Activated CD8-positive, alpha-beta T cell treated with anti-CD3 and anti-CD28 coated beads for 36 hours (primary cell): ENCODE results near the gene PPP1R12A. TPM values are rescaled to one million over a fixed set of nuclear protein-coding genes. Genes with fewer than 3 reads are reported as not detected.

Source experiments
- ATAC-seq: fragments of 200-7000 bp; cut with Tn5 transposase; one replicate; pipeline ENCODE4 v1.10.0; 2021; ENCODE audit warnings: mild to moderate bottlenecking, moderate library complexity
- CTCF ChIA-PET: fragments of 350-600 bp; sonication (Branson Sonifier 250); formaldehyde crosslinking; loops from one replicate; lab custom pipeline; 2021; ENCODE audit warnings: antibody characterized with exemption; lab: Charles Lee
- POLR2A ChIA-PET: fragments of 350-600 bp; sonication (Branson Sonifier 250); formaldehyde crosslinking; loops from one replicate; lab custom pipeline; 2021; ENCODE audit warnings: antibody characterized with exemption; lab: Charles Lee
- DNase-seq: peaks from one replicate; pipeline ENCODE4 v3.0.0-alpha.2; 2020
- H3K27ac Mint-ChIP-seq: one replicate; pipeline ENCODE4 v1.8.0; 2021; ENCODE audit warnings: mild to moderate bottlenecking, mixed read lengths
- H3K27me3 Mint-ChIP-seq: one replicate; pipeline ENCODE4 v1.8.0; 2021; ENCODE audit warnings: mixed read lengths
- H3K36me3 Mint-ChIP-seq: one replicate; pipeline ENCODE4 v1.8.0; 2021; ENCODE audit warnings: low read depth, mixed read lengths
- H3K4me1 Mint-ChIP-seq: one replicate; pipeline ENCODE4 v1.8.0; 2021; ENCODE audit warnings: low read depth, mixed read lengths
- H3K4me3 Mint-ChIP-seq: one replicate; pipeline ENCODE4 v1.8.0; 2021; ENCODE audit warnings: mild to moderate bottlenecking, moderate library complexity, mixed read lengths
- H3K9me3 Mint-ChIP-seq: one replicate; pipeline ENCODE4 v1.8.0; 2021; ENCODE audit warnings: mixed read lengths
- intact Hi-C: fragments of 100-400 bp; cut with micrococcal nuclease; formaldehyde crosslinking; loops from one replicate; pipeline ENCODE4 v1.10.0; 2022
- total RNA-seq, 2 experiments: library from RNA; stranded (reverse); gene quantifications; one replicate each; pipeline ENCODE4 v1.2.3, GENCODE V29; 2021
- TF ChIP-seq, protein P1 (sequence below): fragments of 200-600 bp; IDR thresholded peaks from one replicate; pipeline ENCODE4 v1.8.0; 2022; ENCODE audit warnings: antibody characterized with exemption, mild to moderate bottlenecking

PPP1R12A gene
- total RNA-seq, 2 experiments from 2014 or later = 56.6 to 57.8 TPM

DNA sequence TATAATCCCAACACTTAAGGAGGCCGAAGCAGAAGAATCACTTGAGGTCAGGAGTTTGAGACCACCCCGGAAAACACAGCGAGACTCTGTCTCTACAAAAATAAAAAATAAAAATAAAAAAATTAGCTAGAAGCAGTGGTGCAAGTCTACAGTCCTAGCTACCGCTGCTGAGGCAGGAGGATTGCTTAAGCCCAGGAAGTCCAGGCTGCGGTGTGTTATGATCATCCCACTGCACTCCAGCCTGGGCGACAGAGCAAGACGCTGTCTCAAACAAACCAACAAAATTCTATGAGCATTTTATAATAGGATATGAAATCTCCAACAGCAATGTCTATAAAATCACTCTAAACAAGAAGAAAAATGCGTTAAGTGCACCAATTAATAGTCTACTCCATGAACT lies 75.3 kb downstream of the PPP1R12A start:
- Mint-ChIP-seq H3K4me3 (no peak overlapping the region), H3K27ac (no peak overlapping the region), H3K27me3 (no peaks in the 10 kb centered on the region), H3K4me1 (peaks cover 36% of the 10 kb centered on the region), H3K9me3 (peaks cover 18% of the 10 kb centered on the region), H3K36me3 (peaks cover 62% of the 10 kb centered on the region)
- TF ChIP-seq, protein P1, sequence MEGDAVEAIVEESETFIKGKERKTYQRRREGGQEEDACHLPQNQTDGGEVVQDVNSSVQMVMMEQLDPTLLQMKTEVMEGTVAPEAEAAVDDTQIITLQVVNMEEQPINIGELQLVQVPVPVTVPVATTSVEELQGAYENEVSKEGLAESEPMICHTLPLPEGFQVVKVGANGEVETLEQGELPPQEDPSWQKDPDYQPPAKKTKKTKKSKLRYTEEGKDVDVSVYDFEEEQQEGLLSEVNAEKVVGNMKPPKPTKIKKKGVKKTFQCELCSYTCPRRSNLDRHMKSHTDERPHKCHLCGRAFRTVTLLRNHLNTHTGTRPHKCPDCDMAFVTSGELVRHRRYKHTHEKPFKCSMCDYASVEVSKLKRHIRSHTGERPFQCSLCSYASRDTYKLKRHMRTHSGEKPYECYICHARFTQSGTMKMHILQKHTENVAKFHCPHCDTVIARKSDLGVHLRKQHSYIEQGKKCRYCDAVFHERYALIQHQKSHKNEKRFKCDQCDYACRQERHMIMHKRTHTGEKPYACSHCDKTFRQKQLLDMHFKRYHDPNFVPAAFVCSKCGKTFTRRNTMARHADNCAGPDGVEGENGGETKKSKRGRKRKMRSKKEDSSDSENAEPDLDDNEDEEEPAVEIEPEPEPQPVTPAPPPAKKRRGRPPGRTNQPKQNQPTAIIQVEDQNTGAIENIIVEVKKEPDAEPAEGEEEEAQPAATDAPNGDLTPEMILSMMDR = no peak
- ChIA-PET CTCF (no interaction called here), POLR2A (no interaction called here)
- ATAC-seq (no peak), DNase-seq (no peak)
- intact Hi-C loops = no loop called here

DNA sequence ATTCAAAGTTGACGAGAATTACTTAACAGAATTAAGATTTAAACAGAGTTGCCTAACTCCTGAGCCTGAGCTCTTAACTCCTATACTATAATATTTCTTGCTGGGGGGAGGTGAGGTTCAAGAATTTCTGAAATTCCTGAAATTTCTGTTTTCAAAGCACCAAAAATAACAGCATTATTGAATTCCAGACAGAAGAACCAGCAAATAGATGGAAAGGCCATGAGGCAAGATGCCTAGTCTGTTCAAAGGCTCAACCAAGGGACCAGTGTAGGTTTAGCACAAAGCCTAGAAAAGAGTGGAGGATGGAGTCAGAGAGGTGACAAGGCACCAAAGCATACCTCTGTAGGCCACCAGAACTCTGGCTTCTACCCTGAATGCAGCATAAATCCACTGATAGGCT lies 76.4 kb downstream of the PPP1R12A start:
- POLR2A ChIA-PET = no interaction called here
- CTCF ChIA-PET = no interaction called here
- peaks cover 15% of the 10 kb centered on the region for H3K9me3 Mint-ChIP-seq
- no peak overlapping the region for H3K4me3 Mint-ChIP-seq
- intact Hi-C loops = no loop called here
- H3K36me3 Mint-ChIP-seq = peaks cover 57% of the 10 kb centered on the region
- no peak for DNase-seq
- peaks cover 28% of the 10 kb centered on the region for H3K4me1 Mint-ChIP-seq
- no peak overlapping the region for H3K27ac Mint-ChIP-seq
- H3K27me3 Mint-ChIP-seq = no peaks in the 10 kb centered on the region
- no peak for ATAC-seq
- TF ChIP-seq, protein P1 = no peak

DNA sequence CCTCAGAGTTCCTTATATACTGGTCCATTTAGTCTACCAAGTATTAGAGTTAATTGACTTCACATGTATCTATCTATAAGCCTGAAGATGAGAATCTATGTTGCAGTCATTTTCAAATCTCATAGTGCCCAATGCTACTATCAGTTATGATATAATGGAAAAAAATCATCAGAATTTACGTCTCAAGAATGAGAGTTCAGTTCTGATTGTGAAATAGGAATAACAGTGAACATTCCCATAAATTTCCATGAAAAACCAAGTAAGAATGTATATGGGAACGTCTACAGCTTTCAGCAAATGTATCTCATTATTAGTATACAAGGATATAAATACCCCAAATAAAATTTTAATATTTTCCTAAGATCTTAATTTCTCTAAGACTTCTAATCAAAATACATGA lies 77.2 kb downstream of the PPP1R12A start:
- Mint-ChIP-seq H3K4me1 (peaks cover 25% of the 10 kb centered on the region), H3K27ac (no peak overlapping the region), H3K36me3 (peaks cover 51% of the 10 kb centered on the region), H3K4me3 (no peak overlapping the region), H3K9me3 (peaks cover 13% of the 10 kb centered on the region), H3K27me3 (no peaks in the 10 kb centered on the region)
- no peak for ATAC-seq
- TF ChIP-seq, protein P1 = no peak
- ChIA-PET CTCF (no interaction called here), POLR2A (no interaction called here)
- intact Hi-C loops = no loop called here
- DNase-seq = no peak

DNA sequence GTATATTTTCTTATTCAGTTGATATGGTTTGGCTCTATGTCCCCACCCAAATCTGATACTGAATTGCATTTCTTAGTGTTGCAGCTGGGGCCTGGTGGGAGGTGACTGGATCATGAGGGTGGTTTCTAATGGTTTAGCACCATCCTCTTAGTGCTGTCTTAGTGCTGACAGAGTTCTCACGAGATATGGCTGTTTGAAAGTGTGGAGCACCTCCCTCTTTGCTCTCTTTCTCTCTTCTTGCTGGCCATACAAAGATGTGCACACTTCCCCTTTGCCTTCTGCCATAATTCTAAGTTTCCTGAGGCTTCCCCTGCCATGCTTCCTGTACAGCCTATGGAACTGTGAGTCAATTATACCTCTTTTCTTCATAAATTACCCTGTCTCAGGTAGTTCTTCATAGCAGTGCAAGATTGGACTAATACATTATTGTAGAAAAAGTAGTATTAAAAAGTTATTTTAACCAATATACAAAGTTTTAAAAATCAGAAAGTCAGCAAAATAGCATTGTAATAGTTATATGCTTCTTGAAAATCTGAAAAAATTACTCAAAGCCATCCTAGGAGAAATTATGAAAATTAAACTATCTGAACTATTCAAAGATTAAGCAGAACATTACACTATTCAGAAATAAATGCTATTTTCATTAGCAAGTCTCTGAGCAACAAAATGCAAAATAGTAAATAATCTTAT lies 84.1 kb downstream of the PPP1R12A start:
- ATAC-seq (no peak), DNase-seq (peak; percentile 16)
- H3K27me3 Mint-ChIP-seq = no peaks in the 10 kb centered on the region
- H3K4me3 Mint-ChIP-seq = no peak overlapping the region
- intact Hi-C loops = no loop called here
- peaks cover 29% of the 10 kb centered on the region for H3K4me1 Mint-ChIP-seq
- ChIA-PET CTCF (interaction anchor here (0.7 kb wide), 1 partner anchor 22 kb away, joined by 3 read pairs; no protein-coding TSS in a partner anchor), POLR2A (no interaction called here)
- no peak overlapping the region for H3K27ac Mint-ChIP-seq
- H3K9me3 Mint-ChIP-seq = peaks cover 12% of the 10 kb centered on the region
- H3K36me3 Mint-ChIP-seq = peaks cover 26% of the 10 kb centered on the region
- TF ChIP-seq, protein P1 = no peak

DNA sequence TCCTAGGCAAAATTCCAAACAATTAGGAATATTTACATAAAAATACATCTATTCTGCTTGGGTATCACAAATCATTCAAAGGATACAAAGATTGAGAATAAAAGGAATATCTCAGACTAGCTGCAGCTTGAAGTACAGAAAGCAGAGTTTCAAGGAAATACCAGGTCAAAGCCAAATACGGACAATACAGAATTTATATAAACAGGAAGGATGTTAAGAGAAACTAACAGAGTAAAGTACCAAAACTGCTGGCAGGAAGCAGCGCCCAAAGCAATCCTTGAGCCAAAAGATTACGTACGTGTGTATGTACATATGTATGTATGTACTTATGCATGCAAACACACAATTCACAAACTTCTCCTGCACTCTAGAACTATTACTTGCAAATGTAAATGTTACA lies 86.6 kb downstream of the PPP1R12A start:
- H3K4me1 Mint-ChIP-seq = peaks cover 34% of the 10 kb centered on the region
- CTCF ChIA-PET = no interaction called here
- intact Hi-C loops = no loop called here
- peaks cover 28% of the 10 kb centered on the region for H3K36me3 Mint-ChIP-seq
- no peaks in the 10 kb centered on the region for H3K27me3 Mint-ChIP-seq
- peak; percentile 30 for ATAC-seq
- POLR2A ChIA-PET = no interaction called here
- no peak overlapping the region for H3K4me3 Mint-ChIP-seq
- DNase-seq = peak; percentile 8
- peaks cover 11% of the 10 kb centered on the region for H3K9me3 Mint-ChIP-seq
- TF ChIP-seq, protein P1 = no peak
- no peak overlapping the region for H3K27ac Mint-ChIP-seq
